Left cardiac atrium (tissue), 4 donors: ENCODE results near the gene NEAT1. TPM values are rescaled to one million over a fixed set of nuclear protein-coding genes. Genes with fewer than 3 reads are reported as not detected.

ENCODE experiments used
- ATAC-seq, 2 donors: fragments of 200-7000 bp; cut with Tn5 transposase; one replicate each; pipeline ENCODE4 v1.9.1; 2020; ENCODE audit warnings: mild to moderate bottlenecking in 2 of 2, moderate library complexity in 2 of 2
- DNase-seq: peaks from one replicate; pipeline ENCODE4 v3.0.0-alpha.2; 2020
- intact Hi-C, 2 donors: fragments of 100-400 bp; cut with DNase I; formaldehyde crosslinking; loops; one replicate each; pipeline versions ENCODE4 v1.14.1 to v1.15.1; 2022 to 2023
- total RNA-seq, 2 donors: library from RNA; stranded (reverse); fragmentation: NEBNext Ultra II Directional; extraction: Animal tissue kit (Norgen Biotek cat#: 25700); gene quantifications; one replicate each; pipeline ENCODE4 v1.2.1, GENCODE V29; 2021
- donor health status: DM: no; HTN: yes; CAD: no.
- donor health status: DM: no; HTN: yes; CAD: no; lungs with severe emphysema.
- donor health status: DM: yes; HTN: yes; CAD: no.
- donor health status: Dilated cardiomyopathy.

NEAT1 gene
- total RNA-seq, 2 donors from 2014 or later = 405 to 657 TPM

- no peak for DNase-seq
- ATAC-seq = peak in 1 of 2 donors; percentile 2
- intact Hi-C loops = no loop called here
These were observed 6.0 kb downstream of the NEAT1 start for GRCh38 chr11:65428578-65429067.

DNA sequence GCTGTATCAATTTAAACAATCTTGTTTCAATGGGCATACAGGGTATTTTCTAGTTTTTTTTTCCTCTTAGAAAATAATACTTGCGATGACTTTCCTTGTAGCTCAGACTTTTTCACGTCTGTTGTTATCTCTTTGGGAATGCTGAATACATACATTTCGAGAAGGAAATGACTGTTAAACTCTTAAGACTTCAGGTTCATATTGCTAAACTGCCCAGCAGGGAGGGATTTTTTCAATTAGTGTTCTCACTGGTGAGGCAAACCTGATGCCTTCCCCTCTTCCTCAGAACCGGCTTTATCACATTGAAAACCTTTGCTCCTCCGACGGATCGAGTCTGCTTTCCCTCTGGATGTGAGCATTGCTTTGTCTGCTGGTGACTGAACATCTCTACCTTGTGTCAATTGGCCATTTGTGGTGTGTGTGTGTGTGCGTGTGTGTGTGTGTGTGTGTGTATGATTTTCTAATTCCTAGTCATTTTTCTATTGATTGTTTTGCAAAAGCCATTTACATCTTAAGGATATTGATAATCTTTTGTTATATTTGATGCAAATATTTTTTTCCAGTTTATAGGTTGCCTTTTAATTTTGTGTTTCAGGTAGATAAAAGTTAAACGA lies 6.6 kb downstream of the NEAT1 start:
- DNase-seq (no peak), ATAC-seq (peak in 1 of 2 donors; percentile 1)
- intact Hi-C loops = no loop called here

DNA sequence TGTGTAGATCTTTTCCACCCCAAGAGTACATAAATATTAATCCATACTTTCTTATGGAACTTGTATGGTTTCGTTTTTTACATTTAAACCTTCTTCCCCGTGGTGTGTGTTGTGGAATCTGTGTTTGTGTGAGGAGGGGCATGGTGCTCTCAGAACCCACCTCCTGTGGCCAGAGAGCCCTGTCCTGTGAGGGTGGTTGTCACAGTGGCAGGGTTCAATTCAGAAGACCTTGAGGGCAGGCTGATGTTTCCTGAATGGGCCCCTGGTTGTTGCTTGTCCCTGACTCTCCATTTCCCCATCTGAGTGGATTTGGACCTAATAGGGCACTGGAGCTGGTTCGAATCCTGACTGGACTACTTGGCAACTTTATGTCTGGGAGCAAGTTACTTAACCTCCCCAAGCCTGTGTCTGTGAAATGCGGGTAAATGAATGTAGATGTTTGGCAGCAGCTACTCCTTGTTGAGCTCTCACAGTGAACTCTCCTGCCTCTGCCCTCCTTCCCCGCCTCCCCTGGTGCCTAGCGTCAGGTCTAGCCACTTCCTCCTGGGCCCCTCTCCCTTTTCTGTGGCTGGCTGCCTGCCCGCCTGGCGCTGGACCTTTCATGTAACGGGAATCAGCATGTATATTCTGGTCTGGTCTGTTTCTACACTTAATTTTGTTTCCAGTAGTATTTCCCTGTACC lies 7.3 kb downstream of the NEAT1 start:
- intact Hi-C loops = no loop called here
- DNase-seq = peak; percentile 81
- ATAC-seq = peak; percentile 12 to 15

DNA sequence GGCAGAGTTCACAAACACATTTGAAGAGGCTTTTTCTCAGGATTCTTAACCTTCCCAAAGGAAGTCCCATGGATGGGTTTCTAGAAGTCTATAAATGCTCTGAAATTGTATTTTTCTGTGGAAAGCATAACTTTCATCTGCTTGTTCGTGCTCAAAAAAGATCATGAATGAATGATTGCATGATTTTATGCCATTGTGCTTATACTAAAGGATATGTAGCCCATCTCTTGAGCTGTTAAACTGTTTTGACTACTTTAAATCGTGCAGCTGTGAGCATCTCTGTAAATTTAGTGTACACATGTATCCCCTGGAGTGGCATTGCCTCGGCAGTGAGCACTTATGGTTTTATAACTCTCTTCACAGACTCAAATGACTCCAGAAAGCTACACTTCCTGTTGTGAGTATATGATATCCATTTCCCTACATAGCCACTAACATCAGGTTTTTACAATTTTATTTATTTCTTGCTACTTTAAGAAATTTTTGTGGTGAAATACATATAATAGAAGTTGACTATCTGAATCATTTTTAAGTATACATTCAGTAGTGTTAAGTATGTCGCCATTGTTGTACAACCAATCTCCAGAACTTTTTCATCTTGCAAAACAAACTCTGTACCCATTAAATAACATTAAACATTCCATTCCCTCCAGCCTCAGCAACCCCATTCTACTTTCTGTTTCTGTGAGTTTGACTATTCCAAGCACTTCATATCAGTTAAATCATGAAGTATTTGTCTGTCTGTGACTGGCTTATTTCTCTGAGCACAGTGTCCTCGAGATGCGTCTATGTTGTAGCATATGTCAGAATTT lies 8.0 kb downstream of the NEAT1 start:
- intact Hi-C loops = no loop called here
- DNase-seq (no peak), ATAC-seq (peak in 1 of 2 donors; percentile 1)

GRCh38 chr11:65431451-65432099 lies 9.0 kb downstream of the NEAT1 start:
- DNase-seq = no peak
- ATAC-seq = no peak
- intact Hi-C loops = no loop called here

GRCh38 chr11:65432100-65432650 lies 9.6 kb downstream of the NEAT1 start:
- DNase-seq (no peak), ATAC-seq (no peak)
- intact Hi-C loops = no loop called here

- ATAC-seq = no peak
- no peak for DNase-seq
- intact Hi-C loops = no loop called here
These were observed 10.3 kb downstream of the NEAT1 start for GRCh38 chr11:65432686-65433582.

GRCh38 chr11:65433657-65434056 lies 11.1 kb downstream of the NEAT1 start:
- no peak for DNase-seq
- no peak for ATAC-seq
- intact Hi-C loops = no loop called here

DNA sequence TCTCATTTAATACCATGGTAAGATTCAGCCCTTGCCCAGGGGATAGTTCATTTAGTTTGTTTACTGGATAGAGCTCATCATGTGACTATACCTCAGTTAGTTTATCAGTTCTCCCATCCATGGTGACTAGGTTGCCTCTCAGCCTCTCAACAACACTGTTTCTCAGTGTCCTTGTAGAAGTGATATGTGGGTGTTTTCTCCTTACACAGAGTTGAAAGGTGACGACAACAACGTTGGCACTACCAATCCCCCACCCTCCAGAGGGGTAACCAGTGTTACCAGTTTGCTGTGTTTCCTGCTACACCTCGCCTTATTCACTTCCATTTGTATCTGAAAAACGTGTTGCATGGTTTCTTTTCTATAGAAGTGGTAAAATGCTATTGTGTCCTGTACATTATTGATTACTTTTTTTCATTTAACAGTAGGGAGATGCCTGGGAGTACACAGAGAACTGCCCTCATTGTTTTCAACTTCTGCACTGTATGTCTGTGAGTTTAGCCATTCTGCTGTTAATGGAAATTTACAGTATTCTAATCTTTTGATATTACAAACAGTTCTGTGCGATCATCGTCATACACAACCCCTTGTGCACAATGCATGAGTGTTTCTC lies 11.6 kb downstream of the NEAT1 start:
- no peak for DNase-seq
- ATAC-seq = no peak
- intact Hi-C loops = no loop called here

DNA sequence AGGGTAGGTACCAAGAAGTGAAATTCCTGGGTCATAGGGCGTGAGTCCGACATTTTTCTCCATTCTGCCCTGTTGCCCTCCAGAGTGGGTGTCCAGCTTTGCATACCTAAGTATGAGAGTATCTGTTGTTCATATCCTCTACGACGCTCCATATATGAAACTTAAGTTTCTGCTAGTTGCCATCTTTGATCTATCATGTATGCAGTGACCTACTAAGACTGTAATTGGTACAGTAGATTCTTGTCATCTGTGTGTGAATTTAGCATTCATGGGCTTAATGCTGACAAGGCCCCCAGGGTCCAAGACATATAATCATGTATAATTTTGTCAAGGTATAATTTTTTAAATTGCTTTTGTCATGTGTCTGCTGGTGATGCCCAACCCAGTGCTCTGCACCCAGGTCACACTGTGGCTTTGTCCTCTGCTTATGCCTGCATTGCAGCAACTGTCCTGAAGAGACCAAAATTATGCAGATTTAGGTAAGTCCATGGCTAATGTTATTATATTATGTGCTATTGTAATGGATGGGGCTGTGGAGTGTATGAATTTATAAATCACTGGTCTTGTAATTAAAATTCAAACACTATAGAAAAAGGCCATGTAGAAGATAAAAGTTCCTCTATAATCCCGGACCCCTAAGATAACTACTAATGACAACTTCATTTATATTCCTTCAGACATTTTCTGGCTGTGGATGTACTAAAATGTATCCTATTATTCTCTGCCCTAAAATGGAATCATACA lies 12.2 kb downstream of the NEAT1 start:
- intact Hi-C loops = no loop called here
- no peak for ATAC-seq
- DNase-seq = no peak

- ATAC-seq (no peak), DNase-seq (peak; percentile 15)
- intact Hi-C loops = no loop called here
These were observed 12.9 kb downstream of the NEAT1 start for GRCh38 chr11:65435411-65435931.

GRCh38 chr11:65435981-65436411 lies 13.4 kb downstream of the NEAT1 start:
- intact Hi-C loops = no loop called here
- DNase-seq (peak; percentile 35), ATAC-seq (peak in 1 of 2 donors; percentile 10)

GRCh38 chr11:65436412-65437032 lies 13.9 kb downstream of the NEAT1 start:
- DNase-seq = peak; percentile 30
- intact Hi-C loops = no loop called here
- peak in 1 of 2 donors; percentile 1 for ATAC-seq

GRCh38 chr11:65437436-65438227 lies 15.0 kb downstream of the NEAT1 start:
- no peak for DNase-seq

DNA sequence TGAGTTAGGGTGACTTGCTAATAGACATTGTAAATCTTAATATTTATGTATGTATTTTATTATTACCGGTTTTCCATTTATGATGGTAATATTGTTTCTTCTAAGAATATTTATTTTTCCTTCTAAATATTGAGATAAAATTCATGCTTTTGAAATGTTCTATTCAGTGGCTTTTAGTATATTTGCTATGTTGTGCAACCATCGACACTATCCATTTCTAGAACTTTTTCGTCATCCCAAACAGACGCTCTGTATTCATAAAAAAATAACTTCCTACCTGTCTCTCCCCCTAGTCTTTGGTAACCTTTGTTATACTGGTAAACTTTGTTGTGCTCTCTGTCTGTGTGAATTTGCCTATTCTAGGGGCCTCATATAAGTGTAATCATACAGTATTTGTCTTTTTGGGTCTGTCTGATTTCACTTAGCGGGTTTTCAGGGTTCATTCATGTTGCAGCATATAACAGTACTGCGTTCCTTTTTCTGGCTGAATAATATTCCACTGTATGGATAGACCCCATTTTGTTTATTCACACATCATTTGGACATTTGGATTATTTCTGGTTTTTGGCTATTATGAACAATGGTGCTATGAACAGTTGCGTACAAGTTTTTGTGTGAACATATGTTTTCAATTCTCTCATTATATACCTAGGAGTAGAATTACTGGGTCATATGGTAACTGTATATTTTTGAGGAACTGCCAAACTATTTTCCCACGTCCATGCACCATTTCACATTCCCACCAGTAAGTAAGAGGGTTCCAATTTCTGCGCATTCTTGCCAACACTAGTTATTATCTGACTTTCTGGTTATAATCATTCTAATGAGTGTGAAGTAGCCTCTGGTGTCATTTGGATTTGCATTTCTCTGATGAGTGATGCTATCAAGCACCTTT lies 15.9 kb downstream of the NEAT1 start:
- ATAC-seq (no peak), DNase-seq (no peak)
- intact Hi-C loops = no loop called here

More at GRCh38 chr11:65437436-65438227, 15.0 kb downstream of the NEAT1 start:
- intact Hi-C loops = no loop called here
- ATAC-seq = no peak
